ENCODE measurements around the gene CHD2. TPM values are rescaled to one million over a fixed set of nuclear protein-coding genes. Genes with fewer than 3 reads are reported as not detected.

The CHD2 gene
- total RNA-seq, 1 experiment from 2014 or later = 81.8 TPM

- POLR2A ChIA-PET = interaction anchor here (0.6 kb wide), 1 partner anchor 87 kb away, joined by 13 read pairs; no protein-coding TSS in a partner anchor
- in situ Hi-C loops (cut with HindIII; ENCODE audit: low pct_unique_long_range_greater_than_20kb, low sequenced_read_pairs) = no loop called here
- no peak overlapping the region for H3K4me3 ChIP-seq (ENCODE audit: low read depth in 2 of 2, low read length in 2 of 2)
- no peaks in the 10 kb centered on the region for H3K9me3 ChIP-seq (ENCODE audit: control insufficient read depth, insufficient read depth, low read depth, low read length)
- no TSS peak for BruUV-seq (replicated peaks)
- peaks cover 72% of the 10 kb centered on the region for H3K36me3 ChIP-seq (ENCODE audit: control insufficient read depth, insufficient read depth, low read length)
- CTCF ChIA-PET = no interaction called here
- H3K4me1 ChIP-seq (ENCODE audit: control insufficient read depth, insufficient read depth, low read length) = peaks cover 17% of the 10 kb centered on the region
- no peaks in the 10 kb centered on the region for H3K27me3 ChIP-seq (ENCODE audit: control insufficient read depth, insufficient read depth, low read length)
- no peak for ATAC-seq
- no peak for DNase-seq (ENCODE audit: low read depth, low spot score)
- TF ChIP-seq REST (IDR thresholded peaks at IDR 0.05; ENCODE audit: insufficient read depth in 1 of 2, low read depth in 2 of 2, low read length in 1 of 2) = no peak
- no peak for TF ChIP-seq POLR2AphosphoS5 (IDR thresholded peaks at IDR 0.05; ENCODE audit: low read depth, low read length)
- TF ChIP-seq SIN3A (IDR thresholded peaks at IDR 0.05; ENCODE audit: borderline replicate concordance, insufficient read depth, low read depth, low read length) = no peak
- TF ChIP-seq TCF7L2 (IDR thresholded peaks at IDR 0.05; ENCODE audit: low read depth, low read length) = no peak
- TF ChIP-seq, protein P1, sequence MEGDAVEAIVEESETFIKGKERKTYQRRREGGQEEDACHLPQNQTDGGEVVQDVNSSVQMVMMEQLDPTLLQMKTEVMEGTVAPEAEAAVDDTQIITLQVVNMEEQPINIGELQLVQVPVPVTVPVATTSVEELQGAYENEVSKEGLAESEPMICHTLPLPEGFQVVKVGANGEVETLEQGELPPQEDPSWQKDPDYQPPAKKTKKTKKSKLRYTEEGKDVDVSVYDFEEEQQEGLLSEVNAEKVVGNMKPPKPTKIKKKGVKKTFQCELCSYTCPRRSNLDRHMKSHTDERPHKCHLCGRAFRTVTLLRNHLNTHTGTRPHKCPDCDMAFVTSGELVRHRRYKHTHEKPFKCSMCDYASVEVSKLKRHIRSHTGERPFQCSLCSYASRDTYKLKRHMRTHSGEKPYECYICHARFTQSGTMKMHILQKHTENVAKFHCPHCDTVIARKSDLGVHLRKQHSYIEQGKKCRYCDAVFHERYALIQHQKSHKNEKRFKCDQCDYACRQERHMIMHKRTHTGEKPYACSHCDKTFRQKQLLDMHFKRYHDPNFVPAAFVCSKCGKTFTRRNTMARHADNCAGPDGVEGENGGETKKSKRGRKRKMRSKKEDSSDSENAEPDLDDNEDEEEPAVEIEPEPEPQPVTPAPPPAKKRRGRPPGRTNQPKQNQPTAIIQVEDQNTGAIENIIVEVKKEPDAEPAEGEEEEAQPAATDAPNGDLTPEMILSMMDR (IDR thresholded peaks at IDR 0.05) = no peak
- no peak overlapping the region for H3K27ac ChIP-seq (ENCODE audit: low read length)
- intact Hi-C loops (cut with micrococcal nuclease; ENCODE audit: unreplicated experiment) = no loop called here
Measured at GRCh38 chr15:92933831-92934230, 33.7 kb downstream of the CHD2 start.

- TF ChIP-seq TCF7L2 (IDR thresholded peaks at IDR 0.05; ENCODE audit: low read depth, low read length) (no peak), REST (IDR thresholded peaks at IDR 0.05; ENCODE audit: insufficient read depth in 1 of 2, low read depth in 2 of 2, low read length in 1 of 2) (no peak)
- Histone ChIP-seq H3K27ac (ENCODE audit: low read length) (no peak overlapping the region; the same call in 1 of the 2 replicates), H3K9me3 (ENCODE audit: control insufficient read depth, insufficient read depth, low read depth, low read length) (no peaks in the 10 kb centered on the region), H3K4me1 (ENCODE audit: control insufficient read depth, insufficient read depth, low read length) (peaks cover 17% of the 10 kb centered on the region), H3K4me3 (ENCODE audit: low read depth in 2 of 2, low read length in 2 of 2) (no peak overlapping the region), H3K36me3 (ENCODE audit: control insufficient read depth, insufficient read depth, low read length) (peaks cover 72% of the 10 kb centered on the region), H3K27me3 (ENCODE audit: control insufficient read depth, insufficient read depth, low read length) (no peaks in the 10 kb centered on the region)
- intact Hi-C loops (cut with micrococcal nuclease; ENCODE audit: unreplicated experiment) = no loop called here
- no peak for ATAC-seq
- in situ Hi-C loops (cut with HindIII; ENCODE audit: low pct_unique_long_range_greater_than_20kb, low sequenced_read_pairs) = no loop called here
- POLR2A ChIA-PET = no interaction called here
- CTCF ChIA-PET = no interaction called here
- BruUV-seq (replicated peaks) = no TSS peak
- no peak for DNase-seq (ENCODE audit: low read depth, low spot score)
Measured at GRCh38 chr15:92934716-92935115, 34.6 kb downstream of the CHD2 start.
